Liver (tissue), 9 donors: ENCODE measurements around the gene P4HB. TPM values are rescaled to one million over a fixed set of nuclear protein-coding genes. Genes with fewer than 3 reads are reported as not detected.
A peak's percentile ranks its signal among the peaks of the same experiment; 100 is the strongest.

ENCODE experiments used
- DNase-seq: peaks from one replicate; pipeline ENCODE4 v3.0.0-alpha.2; 2017; ENCODE audit warnings: low spot score
- H3K27ac ChIP-seq, 2 donors: one replicate each; pipeline ENCODE4 v1.7.0; 2013; ENCODE audit warnings: inconsistent platforms in 2 of 2, low read length in 2 of 2, control low read depth in 1 of 2, low read depth in 1 of 2, mild to moderate bottlenecking in 1 of 2
- H3K27me3 ChIP-seq, 4 donors: one replicate each; pipeline versions ENCODE4 v1.6.1 to v1.7.0; 2013; ENCODE audit warnings: low read length in 3 of 4, inconsistent platforms in 1 of 4, mild to moderate bottlenecking in 1 of 4, moderate library complexity in 1 of 4; ENCODE audit not compliant: control insufficient read depth in 4 of 4, insufficient read depth in 4 of 4
- H3K36me3 ChIP-seq, 4 donors: one replicate each; pipeline versions ENCODE4 v1.6.1 to v1.7.0; 2013; ENCODE audit warnings: low read length in 3 of 4, mild to moderate bottlenecking in 3 of 4, low read depth in 1 of 4, moderate library complexity in 1 of 4; ENCODE audit not compliant: control insufficient read depth in 4 of 4, insufficient read depth in 3 of 4
- H3K4me1 ChIP-seq, 4 donors: one replicate each; pipeline versions ENCODE4 v1.6.1 to v1.7.0; 2013; ENCODE audit warnings: low read length in 3 of 4, mild to moderate bottlenecking in 3 of 4, moderate library complexity in 1 of 4; ENCODE audit not compliant: control insufficient read depth in 4 of 4, insufficient read depth in 4 of 4
- H3K4me3 ChIP-seq, 3 donors: one replicate each; pipeline versions ENCODE4 v1.6.1 to v1.7.0; 2013; ENCODE audit warnings: low read length in 3 of 3, control low read depth in 1 of 3, low read depth in 1 of 3, mild to moderate bottlenecking in 1 of 3
- H3K9ac ChIP-seq, 2 donors: one replicate each; pipeline ENCODE4 v1.7.0; 2013; ENCODE audit warnings: low read length in 2 of 2, mild to moderate bottlenecking in 2 of 2, moderate library complexity in 2 of 2, control low read depth in 1 of 2, low read depth in 1 of 2
- H3K9me3 ChIP-seq, 4 donors: one replicate each; pipeline versions ENCODE4 v1.6.1 to v1.7.0; 2013; ENCODE audit warnings: low read length in 3 of 4; ENCODE audit not compliant: control insufficient read depth in 4 of 4
- EGR1 ChIP-seq, 2 donors: IDR thresholded peaks; 2 replicates each; pipeline ENCODE4 v1.6.1; 2016 to 2018; ENCODE audit warnings: antibody characterized with exemption in 2 of 2, low read depth in 2 of 2
- FOXA2 ChIP-seq: IDR thresholded peaks from 2 replicates; pipeline ENCODE4 v1.6.1; 2016; ENCODE audit warnings: antibody characterized with exemption
- GABPA ChIP-seq, 2 donors: IDR thresholded peaks in 1 of 2; conservative IDR thresholded peaks in 1 of 2; 2 replicates each; pipeline ENCODE4 v1.6.1; 2016; ENCODE audit warnings: antibody characterized with exemption in 2 of 2, mild to moderate bottlenecking in 1 of 2, moderate library complexity in 1 of 2
- HNF4A ChIP-seq, 2 donors: conservative IDR thresholded peaks; 2 replicates each; pipeline ENCODE4 v1.6.1; 2016; ENCODE audit warnings: antibody characterized with exemption in 2 of 2, mild to moderate bottlenecking in 2 of 2
- HNF4G ChIP-seq: IDR thresholded peaks from 2 replicates; pipeline ENCODE4 v1.6.1; 2016; ENCODE audit warnings: antibody characterized with exemption
- JUND ChIP-seq, 2 donors: IDR thresholded peaks; 2 replicates each; pipeline ENCODE4 v1.6.1; 2016; ENCODE audit warnings: antibody characterized with exemption in 2 of 2
- MAX ChIP-seq: IDR thresholded peaks from 2 replicates; pipeline ENCODE4 v1.6.1; 2016; ENCODE audit warnings: antibody characterized with exemption
- SP1 ChIP-seq: IDR thresholded peaks from 2 replicates; pipeline ENCODE4 v1.6.1; 2018; ENCODE audit warnings: antibody characterized with exemption, mild to moderate bottlenecking
- YY1 ChIP-seq: IDR thresholded peaks from 2 replicates; pipeline ENCODE4 v1.6.1; 2016; ENCODE audit warnings: antibody characterized with exemption, mild to moderate bottlenecking
- ZBTB33 ChIP-seq: IDR thresholded peaks from 2 replicates; pipeline ENCODE4 v1.6.1; 2016; ENCODE audit warnings: antibody characterized with exemption
- WGBS: extraction: QIAGEN DNeasy Blood & Tissue Kit; methylation state at CpG from one replicate; pipeline ENCODE4 v1.1.7; 2013; 5-methylcytosine and 5-hydroxymethylcytosine counted together
- polyA plus RNA-seq, 2 donors: library from polyadenylated mRNA; stranded (reverse) in 1 of 2; unstranded in 1 of 2; fragments of 200-250 nt in 1 of 2; fragments of >200 nt in 1 of 2; fragmentation: Nextera tagmentation in 1 of 2; extraction: Ambion mirVana in 1 of 2; gene quantifications; one replicate each; pipeline versions ENCODE4 v1.2.1 to v1.2.3, GENCODE V29; 2013 to 2015
- total RNA-seq, 2 donors: library from RNA; depleted of rRNA; stranded (reverse); fragments of >200 nt; gene quantifications; one replicate each; pipeline ENCODE4 v1.2.3, GENCODE V29; 2014
- TF ChIP-seq, protein P1 (sequence below): fragments of 150-350 bp; IDR thresholded peaks from 2 replicates; pipeline ENCODE4 v1.5.1; 2017; ENCODE audit warnings: improper control_type of control experiment, low read depth, low read length; ENCODE audit not compliant: missing input control
- donor health status: healthy.
- donor health status: healthy.
- donor health status: healthy.
- donor health status: healthy.
- donor health status: healthy.

Gene P4HB
- total and polyA plus RNA-seq, 4 donors = 1,000 to 3,361 (median 1,576) TPM

- DNase-seq = no peak
- no peak overlapping the region for H3K4me3 ChIP-seq
These were observed 36.4 kb downstream of the P4HB start for GRCh38 chr17:81823820-81824550.

GRCh38 chr17:81822996-81823819, 37.1 kb downstream of the P4HB start:
- H3K4me1 ChIP-seq = peaks cover 8 to 20% (median 15%) of the 10 kb centered on the region in 4 donors
- 96% methylated on average over 30 of the region's 30 CpGs for WGBS
- no peak overlapping the region for H3K4me3 ChIP-seq
- no peaks in the 10 kb centered on the region for H3K27me3 ChIP-seq
- peaks cover 0 to 5% (median 0%) of the 10 kb centered on the region in 4 donors for H3K36me3 ChIP-seq
- no peak overlapping the region for H3K9ac ChIP-seq
- no peak for DNase-seq
- TF ChIP-seq ZBTB33 (no peak), SP1 (no peak), JUND (IDR thresholded peaks at IDR 0.05) (no peak), GABPA (IDR thresholded peaks at IDR 0.05 in 1 of 2, conservative IDR thresholded peaks at IDR 0.05 in 1 of 2) (no peak)
- peak overlapping the region; percentile 97 to 98 for H3K27ac ChIP-seq
- H3K9me3 ChIP-seq = no peaks in the 10 kb centered on the region

More at GRCh38 chr17:81823820-81824550, 36.4 kb downstream of the P4HB start:
- H3K4me1 ChIP-seq = peaks cover 8 to 22% (median 16%) of the 10 kb centered on the region in 4 donors
- H3K36me3 ChIP-seq = peaks cover 0 to 5% (median 0%) of the 10 kb centered on the region in 4 donors
- H3K9me3 ChIP-seq = no peaks in the 10 kb centered on the region
- H3K27me3 ChIP-seq = no peaks in the 10 kb centered on the region
- TF ChIP-seq MAX (no peak), HNF4G (no peak)
- WGBS = 96% methylated on average over 33 of the region's 33 CpGs
- H3K27ac ChIP-seq = no peak overlapping the region
- H3K9ac ChIP-seq = no peak overlapping the region

- Histone ChIP-seq H3K27me3 (no peaks in the 10 kb centered on the region), H3K4me3 (no peak overlapping the region), H3K9me3 (no peaks in the 10 kb centered on the region), H3K9ac (peak overlapping the region in 1 of 2 donors; percentile 30), H3K4me1 (peaks cover 8 to 20% (median 15%) of the 10 kb centered on the region in 4 donors), H3K27ac (peak overlapping the region; percentile 97 to 98), H3K36me3 (peaks cover 0 to 5% (median 0%) of the 10 kb centered on the region in 4 donors)
- TF ChIP-seq EGR1 (IDR thresholded peaks at IDR 0.05; ENCODE audit: low read depth in 2 of 2) = no peak
- no peak for TF ChIP-seq FOXA2
- no peak for TF ChIP-seq MAX
- TF ChIP-seq, protein P1, sequence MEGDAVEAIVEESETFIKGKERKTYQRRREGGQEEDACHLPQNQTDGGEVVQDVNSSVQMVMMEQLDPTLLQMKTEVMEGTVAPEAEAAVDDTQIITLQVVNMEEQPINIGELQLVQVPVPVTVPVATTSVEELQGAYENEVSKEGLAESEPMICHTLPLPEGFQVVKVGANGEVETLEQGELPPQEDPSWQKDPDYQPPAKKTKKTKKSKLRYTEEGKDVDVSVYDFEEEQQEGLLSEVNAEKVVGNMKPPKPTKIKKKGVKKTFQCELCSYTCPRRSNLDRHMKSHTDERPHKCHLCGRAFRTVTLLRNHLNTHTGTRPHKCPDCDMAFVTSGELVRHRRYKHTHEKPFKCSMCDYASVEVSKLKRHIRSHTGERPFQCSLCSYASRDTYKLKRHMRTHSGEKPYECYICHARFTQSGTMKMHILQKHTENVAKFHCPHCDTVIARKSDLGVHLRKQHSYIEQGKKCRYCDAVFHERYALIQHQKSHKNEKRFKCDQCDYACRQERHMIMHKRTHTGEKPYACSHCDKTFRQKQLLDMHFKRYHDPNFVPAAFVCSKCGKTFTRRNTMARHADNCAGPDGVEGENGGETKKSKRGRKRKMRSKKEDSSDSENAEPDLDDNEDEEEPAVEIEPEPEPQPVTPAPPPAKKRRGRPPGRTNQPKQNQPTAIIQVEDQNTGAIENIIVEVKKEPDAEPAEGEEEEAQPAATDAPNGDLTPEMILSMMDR = no peak
- no peak for TF ChIP-seq YY1
- no peak for TF ChIP-seq HNF4A (conservative IDR thresholded peaks at IDR 0.05)
- DNase-seq = no peak
- 91% methylated on average over 8 of the region's 8 CpGs for whole genome bisulfite sequencing
These were observed 38.1 kb downstream of the P4HB start for GRCh38 chr17:81822312-81822637.
